Duodenal mucosa (tissue), 2 donors: ENCODE results near the gene ERCC5.

Experiments used
- H3K27ac ChIP-seq: one replicate; pipeline ENCODE4 v1.7.0; 2013; ENCODE audit warnings: low read depth, low read length
- H3K27me3 ChIP-seq, 2 donors: one replicate each; pipeline ENCODE4 v1.7.0; 2013; ENCODE audit warnings: low read length in 2 of 2, control low read depth in 1 of 2; ENCODE audit not compliant: insufficient read depth in 2 of 2, control insufficient read depth in 1 of 2
- H3K36me3 ChIP-seq, 2 donors: one replicate each; pipeline ENCODE4 v1.7.0; 2013; ENCODE audit warnings: low read length in 2 of 2, control low read depth in 1 of 2; ENCODE audit not compliant: insufficient read depth in 2 of 2, control insufficient read depth in 1 of 2
- H3K4me1 ChIP-seq, 2 donors: one replicate each; pipeline ENCODE4 v1.7.0; 2013; ENCODE audit warnings: low read length in 2 of 2, control low read depth in 1 of 2; ENCODE audit not compliant: insufficient read depth in 2 of 2, control insufficient read depth in 1 of 2
- H3K4me3 ChIP-seq, 2 donors: one replicate each; pipeline ENCODE4 v1.7.0; 2013; ENCODE audit warnings: low read length in 2 of 2, low read depth in 1 of 2
- H3K9ac ChIP-seq, 2 donors: one replicate each; pipeline ENCODE4 v1.7.0; 2013; ENCODE audit warnings: low read length in 2 of 2, low read depth in 1 of 2
- H3K9me3 ChIP-seq, 2 donors: one replicate each; pipeline ENCODE4 v1.7.0; 2013; ENCODE audit warnings: low read length in 2 of 2, control low read depth in 1 of 2; ENCODE audit not compliant: control insufficient read depth in 1 of 2

The ERCC5 gene

DNA sequence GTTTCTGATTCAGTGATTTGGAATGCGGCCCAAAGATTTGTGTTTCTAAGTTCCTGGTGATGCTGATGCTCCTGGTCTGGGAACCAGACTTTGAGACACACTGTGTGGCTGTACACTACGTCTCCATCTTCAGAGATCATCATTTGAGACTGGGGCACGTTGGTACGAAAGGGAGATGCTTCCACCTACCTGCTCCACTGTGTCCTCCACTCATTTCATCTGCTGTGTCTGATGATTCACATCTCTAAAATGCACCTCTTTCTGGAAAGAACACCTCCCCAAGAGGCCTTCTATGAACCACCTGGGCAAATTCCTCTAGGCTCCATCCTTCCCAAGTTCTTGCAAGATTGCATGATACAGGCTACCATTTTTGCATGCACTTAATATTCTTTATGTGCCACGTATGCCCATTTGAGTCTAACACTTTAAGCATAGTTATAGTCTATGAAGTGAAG lies 58.6 kb downstream of the ERCC5 start:
- Histone ChIP-seq H3K9me3 (no peaks in the 10 kb centered on the region), H3K27me3 (no peaks in the 10 kb centered on the region), H3K9ac (no peak overlapping the region), H3K4me3 (no peak overlapping the region), H3K4me1 (peaks cover 28 to 43% of the 10 kb centered on the region in 2 donors), H3K27ac (no peak overlapping the region), H3K36me3 (no peaks in the 10 kb centered on the region)

GRCh38 chr13:102905905-102906771 lies 60.3 kb downstream of the ERCC5 start:
- Histone ChIP-seq H3K36me3 (no peaks in the 10 kb centered on the region), H3K27ac (no peak overlapping the region), H3K4me1 (peaks cover 17 to 33% of the 10 kb centered on the region in 2 donors), H3K4me3 (no peak overlapping the region), H3K27me3 (no peaks in the 10 kb centered on the region), H3K9ac (no peak overlapping the region), H3K9me3 (no peaks in the 10 kb centered on the region)

DNA sequence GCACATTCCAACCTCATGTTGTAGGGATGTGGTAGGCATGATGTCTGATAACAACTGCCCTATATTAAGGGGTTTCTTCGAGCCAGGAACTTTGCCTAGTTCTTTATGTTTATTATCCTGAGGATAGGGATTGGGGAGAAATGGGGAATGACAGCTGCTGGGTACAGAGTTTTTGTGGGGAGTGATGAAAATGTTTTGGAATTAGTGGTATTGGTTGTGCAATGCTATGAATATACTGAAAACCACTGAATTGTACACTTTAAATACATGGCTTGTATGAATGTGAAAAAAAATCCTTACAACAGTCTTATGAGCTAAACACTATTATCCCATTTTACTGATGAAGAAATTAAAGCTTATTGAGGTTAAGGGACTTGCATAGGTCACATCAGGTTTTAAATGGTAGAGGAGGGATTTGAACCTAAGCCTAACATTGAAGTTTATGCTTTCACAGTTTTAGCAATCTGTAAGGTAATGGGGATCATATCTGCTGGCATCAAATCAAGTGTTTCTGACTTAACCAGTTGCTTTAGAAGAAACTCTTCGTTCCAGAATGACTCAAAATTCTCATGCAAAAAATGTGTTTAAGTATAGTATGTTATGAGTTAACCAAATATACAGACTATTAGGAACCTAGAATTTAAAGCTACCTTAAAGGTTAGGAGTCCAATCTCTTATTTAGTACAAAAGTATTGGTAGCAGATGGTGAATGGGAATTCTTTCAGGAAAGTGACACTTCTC lies 61.4 kb downstream of the ERCC5 start:
- no peak overlapping the region for H3K27ac ChIP-seq

DNA sequence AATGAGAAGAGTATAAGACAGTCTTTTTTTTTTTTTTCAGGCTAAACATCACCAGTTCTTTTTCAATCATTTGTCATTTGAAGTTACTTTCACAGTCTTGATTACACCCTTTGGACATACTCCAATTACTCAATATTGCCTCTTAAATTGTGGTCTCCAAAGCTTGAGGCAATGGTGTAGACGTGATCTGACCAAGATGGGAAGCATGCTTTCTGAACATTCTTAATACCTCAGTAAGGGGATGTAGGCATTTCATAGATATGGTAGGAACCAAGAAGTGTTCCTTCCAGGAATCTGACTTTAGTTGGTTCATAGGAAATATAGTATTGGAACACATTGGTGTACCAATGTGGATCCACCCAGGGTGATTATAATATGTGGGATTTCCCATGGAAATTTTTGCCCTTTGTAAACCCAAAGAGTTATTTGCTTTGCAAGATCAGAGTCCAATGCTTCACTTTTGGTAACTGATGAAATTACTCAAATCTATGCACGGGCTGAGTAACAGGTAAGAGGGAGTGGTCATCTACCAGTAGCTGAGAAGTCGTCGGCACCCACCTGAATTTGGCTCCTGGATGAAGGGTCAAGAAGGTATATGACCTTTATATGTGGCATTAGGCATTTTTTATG lies 62.2 kb downstream of the ERCC5 start:
- Histone ChIP-seq H3K27ac (no peak overlapping the region), H3K36me3 (no peaks in the 10 kb centered on the region), H3K27me3 (no peaks in the 10 kb centered on the region), H3K4me1 (peaks cover 8 to 27% of the 10 kb centered on the region in 2 donors), H3K9ac (no peak overlapping the region), H3K4me3 (no peak overlapping the region), H3K9me3 (no peaks in the 10 kb centered on the region)

More for the DNA sequence above, 61.4 kb downstream of the ERCC5 start:
- Histone ChIP-seq H3K27me3 (no peaks in the 10 kb centered on the region), H3K36me3 (no peaks in the 10 kb centered on the region), H3K4me3 (no peak overlapping the region), H3K9ac (no peak overlapping the region), H3K4me1 (peaks cover 15 to 32% of the 10 kb centered on the region in 2 donors), H3K9me3 (no peaks in the 10 kb centered on the region)

DNA sequence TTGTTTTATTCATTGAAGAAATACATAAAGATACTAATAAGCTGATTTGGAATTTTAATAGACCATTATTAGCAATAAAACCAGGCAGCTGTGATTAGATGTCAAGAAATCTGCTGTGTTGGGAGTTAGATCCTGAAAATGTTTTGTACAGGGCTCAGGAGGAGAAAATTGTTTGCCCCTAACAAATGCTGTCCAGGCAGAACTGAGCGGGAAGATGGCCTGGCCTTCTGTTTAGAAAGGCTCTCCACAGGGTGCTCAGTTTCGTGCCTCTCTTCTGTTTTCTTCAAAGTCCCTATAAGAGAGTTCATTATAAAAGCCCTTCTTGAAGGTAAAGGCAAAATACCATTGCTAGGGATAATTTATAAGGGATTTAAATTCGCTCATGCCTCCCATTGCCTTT lies 64.1 kb downstream of the ERCC5 start:
- H3K4me1 ChIP-seq, result peaks cover 8 to 43% of the 10 kb centered on the region in 2 donors

GRCh38 chr13:102911336-102911735 lies 65.5 kb downstream of the ERCC5 start:
- Histone ChIP-seq H3K9me3 (no peaks in the 10 kb centered on the region), H3K27ac (no peak overlapping the region), H3K4me1 (peaks cover 8 to 43% of the 10 kb centered on the region in 2 donors), H3K36me3 (no peaks in the 10 kb centered on the region), H3K27me3 (no peaks in the 10 kb centered on the region), H3K4me3 (no peak overlapping the region), H3K9ac (no peak overlapping the region)

More for the DNA sequence above, 64.1 kb downstream of the ERCC5 start:
- Histone ChIP-seq H3K9ac (no peak overlapping the region), H3K9me3 (no peaks in the 10 kb centered on the region), H3K27me3 (no peaks in the 10 kb centered on the region), H3K27ac (no peak overlapping the region), H3K36me3 (no peaks in the 10 kb centered on the region), H3K4me3 (no peak overlapping the region)

DNA sequence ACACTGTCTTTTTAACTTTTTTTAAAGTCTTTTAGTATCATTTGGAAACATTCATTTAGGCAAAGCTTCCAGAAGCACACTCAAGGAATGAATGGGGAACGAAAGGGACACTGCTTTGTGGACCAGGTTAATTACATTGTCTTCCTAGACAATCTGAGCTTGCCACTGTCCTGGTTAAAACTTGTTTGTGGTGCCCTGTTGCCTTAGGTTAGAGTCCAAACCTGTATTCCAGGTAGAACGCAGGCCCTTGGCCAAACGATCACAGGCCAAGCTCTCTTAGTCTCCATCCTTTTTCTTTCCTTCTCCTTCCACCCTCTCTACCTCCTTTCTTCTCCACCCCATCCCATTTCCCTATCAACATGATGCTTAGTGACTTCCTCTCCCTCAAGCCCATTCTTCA lies 66.8 kb downstream of the ERCC5 start:
- H3K4me3 ChIP-seq, result no peak overlapping the region
- H3K36me3 ChIP-seq, result no peaks in the 10 kb centered on the region
- H3K9me3 ChIP-seq, result no peaks in the 10 kb centered on the region
- H3K4me1 ChIP-seq, result peaks cover 8 to 39% of the 10 kb centered on the region in 2 donors
- H3K9ac ChIP-seq, result no peak overlapping the region
- H3K27me3 ChIP-seq, result no peaks in the 10 kb centered on the region
- H3K27ac ChIP-seq, result no peak overlapping the region

DNA sequence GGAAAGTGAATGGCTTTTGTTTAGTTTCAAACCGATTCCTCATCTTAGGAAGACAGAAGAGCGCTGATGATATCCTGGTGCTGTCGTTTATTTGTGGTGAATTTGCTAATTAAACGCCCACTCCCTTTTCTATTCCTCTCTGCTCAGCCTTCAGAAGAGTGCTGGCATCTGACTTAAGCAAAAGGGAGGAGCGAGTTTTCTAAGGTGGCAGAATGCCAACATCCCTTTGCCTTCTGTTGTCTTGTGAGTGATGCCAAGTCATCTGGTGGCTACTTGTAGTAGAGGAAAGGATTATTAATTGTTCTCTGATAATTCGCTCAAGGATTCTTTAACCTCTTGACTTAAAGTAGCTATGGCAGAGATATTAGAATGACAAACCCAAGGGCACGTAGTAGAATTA lies 68.1 kb downstream of the ERCC5 start:
- Histone ChIP-seq H3K4me1 (peaks cover 8 to 31% of the 10 kb centered on the region in 2 donors), H3K27ac (no peak overlapping the region), H3K4me3 (no peak overlapping the region), H3K9me3 (peaks cover 0 to 5% of the 10 kb centered on the region in 2 donors), H3K36me3 (no peaks in the 10 kb centered on the region), H3K9ac (no peak overlapping the region), H3K27me3 (no peaks in the 10 kb centered on the region)

DNA sequence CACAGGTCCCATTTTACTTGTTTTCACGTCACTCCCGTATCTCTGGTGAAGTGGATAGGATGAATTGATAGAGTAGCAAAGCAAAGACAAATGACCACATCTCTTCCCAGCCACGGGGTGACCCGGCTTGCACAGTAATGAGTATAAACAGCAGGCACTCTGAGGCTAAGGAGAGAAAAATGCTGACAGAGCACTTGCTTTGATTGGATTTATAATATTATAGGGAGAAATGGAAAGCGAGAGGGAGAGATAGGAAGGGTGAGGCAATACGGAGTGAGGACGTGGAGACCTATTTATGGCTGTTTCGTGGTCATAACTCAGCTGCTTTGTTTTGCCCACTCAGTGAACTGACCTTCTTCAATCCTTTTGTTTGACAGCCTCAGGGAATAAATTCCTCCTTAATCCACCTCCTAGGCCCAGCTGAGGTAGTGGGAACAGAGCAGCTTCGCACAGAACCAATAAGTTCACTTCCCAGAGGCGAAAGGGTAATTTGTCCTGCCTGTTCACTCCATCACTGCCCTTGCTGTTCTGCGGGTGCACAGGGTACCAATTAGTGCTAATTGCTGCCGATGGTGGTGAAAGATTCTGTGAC lies 68.6 kb downstream of the ERCC5 start:
- Histone ChIP-seq H3K27ac (no peak overlapping the region), H3K4me3 (no peak overlapping the region), H3K36me3 (no peaks in the 10 kb centered on the region)

More for the DNA sequence above, 68.6 kb downstream of the ERCC5 start:
- Histone ChIP-seq H3K9me3 (peaks cover 0 to 5% of the 10 kb centered on the region in 2 donors), H3K4me1 (peaks cover 8 to 31% of the 10 kb centered on the region in 2 donors), H3K27me3 (no peaks in the 10 kb centered on the region), H3K9ac (no peak overlapping the region)
